HG03066 (cell line): ENCODE results near the gene TAS1R3.
A peak's percentile ranks its signal among the peaks of the same experiment; 100 is the strongest.

ENCODE experiments used
- ATAC-seq: cut with Tn5 transposase; IDR thresholded peaks from one replicate; pipeline ENCODE4 v1.9.1; 2021; ENCODE audit warnings: low read depth; ENCODE audit not compliant: unreplicated experiment

The TAS1R3 gene

DNA sequence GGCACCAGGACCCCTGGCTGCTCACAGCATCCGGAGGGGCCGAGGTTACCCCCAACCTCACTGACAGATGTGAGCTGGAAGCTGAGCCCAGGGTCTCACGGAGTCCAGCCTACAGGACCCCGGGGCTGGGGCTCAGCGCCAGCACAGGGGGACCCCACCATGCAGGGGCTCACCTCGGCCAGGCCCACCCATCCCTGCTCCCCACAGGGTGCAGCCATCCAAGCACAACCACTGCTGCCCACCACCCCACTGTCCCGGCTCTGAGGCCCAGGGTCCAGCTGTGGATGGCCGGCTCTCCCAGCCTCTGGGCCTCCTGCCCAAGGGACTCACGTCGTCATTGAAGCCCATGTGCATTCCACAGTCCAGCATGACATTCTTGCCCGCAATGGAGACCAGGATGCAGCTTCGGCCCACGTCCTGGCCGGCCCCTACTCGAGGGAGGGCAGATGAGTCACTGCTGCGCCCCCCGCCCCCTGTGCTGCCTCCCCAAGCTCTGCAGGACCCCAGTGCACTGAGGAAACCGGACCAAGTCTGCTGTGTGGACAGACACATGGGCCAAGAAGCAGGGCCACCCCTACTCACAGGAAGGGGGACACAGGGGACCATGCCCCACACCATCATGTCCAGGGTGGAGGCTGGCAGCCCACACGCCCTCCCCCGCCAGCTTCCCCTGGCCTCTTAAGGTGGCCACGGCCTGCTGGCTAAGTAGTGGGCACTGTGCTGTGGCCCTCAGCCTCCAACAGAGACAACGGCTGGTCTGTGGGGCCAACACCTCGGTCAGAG, 10.2 kb upstream of the TAS1R3 start:
- ATAC-seq: no peak

GRCh38 chr1:1321477-1321876, 9.6 kb upstream of the TAS1R3 start:
- ATAC-seq: no peak

- no peak for ATAC-seq
These were observed 8.7 kb upstream of the TAS1R3 start for GRCh38 chr1:1322418-1322817.

- no peak for ATAC-seq
These were observed 8.1 kb upstream of the TAS1R3 start for GRCh38 chr1:1322952-1323351.

DNA sequence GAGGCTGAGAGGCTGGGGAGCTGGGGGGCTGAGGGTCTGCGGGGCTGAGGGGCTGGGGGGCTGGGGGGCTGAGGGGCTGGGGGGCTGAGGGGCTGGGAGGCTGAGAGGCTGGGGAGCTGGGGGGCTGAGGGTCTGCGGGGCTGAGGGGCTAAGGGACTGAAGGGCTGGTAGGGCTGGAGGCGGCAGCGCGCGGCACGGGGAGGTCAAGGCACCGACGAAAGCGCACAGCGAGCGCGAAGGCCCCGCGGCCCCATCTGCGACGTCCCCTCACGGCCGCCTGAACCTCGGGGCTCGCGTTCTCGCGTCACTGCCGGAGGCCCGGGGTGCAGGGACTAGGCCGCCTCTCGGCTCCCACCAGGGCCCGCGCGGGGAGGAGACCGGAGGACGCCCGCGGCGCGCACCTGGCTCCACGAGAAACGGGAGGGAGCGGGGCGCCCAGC, 7.0 kb upstream of the TAS1R3 start:
- no peak for ATAC-seq

DNA sequence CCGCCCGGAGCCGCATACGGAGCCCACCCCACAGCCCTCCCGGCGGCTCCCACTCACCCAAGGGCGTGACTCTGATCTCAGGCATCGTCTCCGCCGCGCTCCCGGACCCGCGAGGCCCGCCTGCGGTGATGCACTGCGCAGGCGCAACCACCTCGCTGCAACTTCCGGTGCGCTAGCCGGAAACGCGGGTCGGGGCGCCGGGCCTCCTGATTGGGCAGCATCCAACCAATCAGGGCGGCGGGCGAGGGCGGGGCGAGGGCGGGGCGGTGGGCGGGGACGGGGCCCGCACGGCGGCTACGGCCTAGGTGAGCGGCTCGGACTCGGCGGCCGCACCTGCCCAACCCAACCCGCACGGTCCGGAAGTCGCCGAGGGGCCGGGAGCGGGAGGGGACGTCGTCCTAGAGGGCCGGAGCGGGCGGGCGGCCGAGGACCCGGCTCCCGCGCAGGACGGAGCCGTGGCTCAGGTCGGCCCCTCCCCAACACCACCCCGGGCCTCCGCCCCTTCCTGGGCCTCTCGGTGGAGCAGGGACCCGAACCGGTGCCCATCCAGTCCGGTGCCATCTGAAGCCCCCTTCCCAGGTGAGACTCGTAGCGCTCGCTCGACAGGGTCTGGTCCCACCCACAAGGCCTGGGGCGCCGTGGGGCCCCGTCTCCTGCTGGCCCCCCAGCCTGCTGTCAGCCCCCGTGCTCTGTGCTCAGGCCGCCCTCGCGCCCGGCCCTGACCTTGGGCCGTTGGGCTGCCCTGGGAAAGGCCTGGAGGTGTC, 6.4 kb upstream of the TAS1R3 start, which contains the start of the genes CPTP and INTS11:
CPTP (plus strand) TSS at position 279 of the 764 bp plus-strand sequence. CDS start 2,109 bp downstream, outside the sequence.
INTS11 (minus strand) TSS at position 137 of the 764 bp plus-strand sequence; CDS start at position 85, 52 bp downstream.
- ATAC-seq: peak; percentile 70

GRCh38 chr1:1325288-1326074, 5.6 kb upstream of the TAS1R3 start:
- ATAC-seq: no peak

DNA sequence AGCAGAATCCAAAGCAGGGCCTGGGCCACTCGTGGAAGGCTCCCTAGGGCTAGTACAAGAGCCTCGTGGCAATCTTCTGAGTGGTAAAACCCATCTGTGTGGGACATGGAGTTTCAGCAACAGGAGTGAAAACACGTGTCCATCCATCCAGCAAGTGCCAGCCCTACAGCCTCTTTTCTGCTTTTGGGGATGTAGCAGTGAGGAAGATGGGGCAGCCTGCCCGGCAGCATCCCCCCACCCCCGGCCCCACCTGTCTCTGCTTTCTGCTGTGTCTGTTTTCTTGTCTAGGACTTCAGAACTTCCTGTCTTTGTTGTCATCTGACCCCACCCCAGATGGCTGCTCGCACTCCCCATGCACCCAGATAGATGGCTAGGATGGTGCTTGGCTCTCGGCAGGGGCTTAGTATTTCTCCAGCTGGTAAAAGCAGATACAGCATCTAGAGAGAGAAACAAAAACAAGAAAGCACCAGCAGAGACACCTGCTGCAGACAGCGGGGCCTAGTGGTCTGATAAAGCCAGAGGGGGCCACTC, 4.9 kb upstream of the TAS1R3 start:
- ATAC-seq: no peak

- no peak for ATAC-seq
These were observed 3.8 kb upstream of the TAS1R3 start for GRCh38 chr1:1327291-1327690.

DNA sequence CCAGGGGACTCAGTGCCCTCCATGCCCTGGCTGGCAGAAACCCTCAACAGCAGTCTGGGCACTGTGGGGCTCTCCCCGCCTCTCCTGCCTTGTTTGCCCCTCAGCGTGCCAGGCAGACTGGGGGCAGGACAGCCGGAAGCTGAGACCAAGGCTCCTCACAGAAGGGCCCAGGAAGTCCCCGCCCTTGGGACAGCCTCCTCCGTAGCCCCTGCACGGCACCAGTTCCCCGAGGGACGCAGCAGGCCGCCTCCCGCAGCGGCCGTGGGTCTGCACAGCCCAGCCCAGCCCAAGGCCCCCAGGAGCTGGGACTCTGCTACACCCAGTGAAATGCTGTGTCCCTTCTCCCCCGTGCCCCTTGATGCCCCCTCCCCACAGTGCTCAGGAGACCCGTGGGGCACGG, 2.8 kb upstream of the TAS1R3 start:
- ATAC-seq: no peak

DNA sequence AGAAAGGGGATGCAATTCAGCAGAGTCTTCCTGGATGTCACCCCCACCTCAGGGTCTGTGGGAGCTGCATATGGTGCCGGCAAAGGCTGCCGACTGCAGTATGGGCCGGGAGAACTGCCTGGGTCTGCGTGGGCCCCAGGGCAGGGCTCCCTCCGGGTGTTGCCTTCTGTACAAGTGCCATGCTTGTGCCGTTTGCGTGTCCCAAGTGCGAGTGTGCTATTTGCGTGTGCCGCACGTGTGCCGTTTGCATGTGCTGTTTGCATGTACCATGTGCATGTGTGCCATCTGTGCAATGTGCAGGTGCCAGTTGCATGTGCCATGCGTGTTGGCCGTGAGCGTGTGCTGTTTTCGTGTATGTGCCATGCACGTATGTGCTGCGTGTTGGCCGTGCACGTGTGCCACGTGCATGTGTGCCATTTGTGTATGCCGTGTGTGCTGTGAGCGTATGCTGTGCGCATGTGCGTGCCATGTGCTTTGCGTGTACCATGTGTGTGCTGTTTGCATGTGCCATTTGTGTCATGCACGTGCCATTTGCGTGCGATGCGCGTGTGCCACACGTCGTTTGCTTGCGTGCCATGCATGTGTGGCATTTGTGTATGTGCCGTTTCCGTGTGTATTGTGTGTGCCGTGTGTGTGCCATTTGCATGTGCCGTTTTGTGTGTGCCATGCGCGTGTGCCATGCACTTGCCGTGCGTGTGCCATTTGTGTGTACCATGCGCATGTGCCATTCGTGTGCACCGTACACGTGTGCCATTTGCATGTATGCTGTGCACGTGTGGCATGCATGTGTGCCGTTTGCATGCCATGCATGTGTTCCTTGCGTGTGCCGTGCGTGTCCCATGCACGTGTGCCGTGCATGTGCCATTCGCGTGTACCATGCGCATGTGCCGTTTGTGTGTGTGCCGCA, 1.5 kb upstream of the TAS1R3 start:
- ATAC-seq: no peak

DNA sequence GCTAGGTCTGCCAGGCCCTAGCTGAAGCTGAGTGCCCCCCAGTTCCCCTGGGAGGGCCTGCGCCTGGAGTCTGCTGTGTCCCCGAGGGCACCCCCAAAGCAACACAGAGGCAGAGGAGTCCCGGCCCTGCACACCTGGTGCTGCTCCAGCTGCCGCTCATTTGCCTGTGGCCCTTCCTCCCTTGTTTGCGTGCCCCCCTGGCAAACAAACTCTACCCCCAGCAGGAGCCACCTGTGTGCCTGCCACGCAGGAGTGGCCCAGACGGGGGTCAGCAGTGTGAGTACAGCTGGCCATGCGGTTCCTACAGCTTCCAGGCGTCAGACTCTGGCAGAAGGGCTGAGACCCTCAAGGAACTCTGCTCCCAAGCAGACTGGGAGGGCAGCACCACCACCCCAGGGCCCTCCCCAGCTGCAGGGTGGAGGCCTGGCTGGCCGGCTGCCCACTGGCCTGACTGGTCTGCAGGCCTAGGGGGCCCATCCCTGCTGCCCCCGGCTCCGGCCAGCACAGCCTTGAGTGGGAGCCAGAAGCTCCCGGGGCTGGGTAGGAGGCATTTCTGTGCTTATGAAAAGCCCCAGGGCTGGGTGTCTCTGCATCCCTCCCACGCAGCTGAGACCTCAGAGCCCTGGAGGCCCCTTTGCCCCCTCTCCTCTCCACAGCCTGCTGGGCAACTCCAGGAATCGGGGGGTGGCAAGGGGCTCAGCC, 563 bp upstream of the TAS1R3 start:
- ATAC-seq: no peak

DNA sequence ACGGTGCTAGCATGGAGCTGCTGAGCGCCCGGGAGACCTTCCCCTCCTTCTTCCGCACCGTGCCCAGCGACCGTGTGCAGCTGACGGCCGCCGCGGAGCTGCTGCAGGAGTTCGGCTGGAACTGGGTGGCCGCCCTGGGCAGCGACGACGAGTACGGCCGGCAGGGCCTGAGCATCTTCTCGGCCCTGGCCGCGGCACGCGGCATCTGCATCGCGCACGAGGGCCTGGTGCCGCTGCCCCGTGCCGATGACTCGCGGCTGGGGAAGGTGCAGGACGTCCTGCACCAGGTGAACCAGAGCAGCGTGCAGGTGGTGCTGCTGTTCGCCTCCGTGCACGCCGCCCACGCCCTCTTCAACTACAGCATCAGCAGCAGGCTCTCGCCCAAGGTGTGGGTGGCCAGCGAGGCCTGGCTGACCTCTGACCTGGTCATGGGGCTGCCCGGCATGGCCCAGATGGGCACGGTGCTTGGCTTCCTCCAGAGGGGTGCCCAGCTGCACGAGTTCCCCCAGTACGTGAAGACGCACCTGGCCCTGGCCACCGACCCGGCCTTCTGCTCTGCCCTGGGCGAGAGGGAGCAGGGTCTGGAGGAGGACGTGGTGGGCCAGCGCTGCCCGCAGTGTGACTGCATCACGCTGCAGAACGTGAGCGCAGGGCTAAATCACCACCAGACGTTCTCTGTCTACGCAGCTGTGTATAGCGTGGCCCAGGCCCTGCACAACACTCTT, 1.1 kb downstream of the TAS1R3 start:
- ATAC-seq: no peak

DNA sequence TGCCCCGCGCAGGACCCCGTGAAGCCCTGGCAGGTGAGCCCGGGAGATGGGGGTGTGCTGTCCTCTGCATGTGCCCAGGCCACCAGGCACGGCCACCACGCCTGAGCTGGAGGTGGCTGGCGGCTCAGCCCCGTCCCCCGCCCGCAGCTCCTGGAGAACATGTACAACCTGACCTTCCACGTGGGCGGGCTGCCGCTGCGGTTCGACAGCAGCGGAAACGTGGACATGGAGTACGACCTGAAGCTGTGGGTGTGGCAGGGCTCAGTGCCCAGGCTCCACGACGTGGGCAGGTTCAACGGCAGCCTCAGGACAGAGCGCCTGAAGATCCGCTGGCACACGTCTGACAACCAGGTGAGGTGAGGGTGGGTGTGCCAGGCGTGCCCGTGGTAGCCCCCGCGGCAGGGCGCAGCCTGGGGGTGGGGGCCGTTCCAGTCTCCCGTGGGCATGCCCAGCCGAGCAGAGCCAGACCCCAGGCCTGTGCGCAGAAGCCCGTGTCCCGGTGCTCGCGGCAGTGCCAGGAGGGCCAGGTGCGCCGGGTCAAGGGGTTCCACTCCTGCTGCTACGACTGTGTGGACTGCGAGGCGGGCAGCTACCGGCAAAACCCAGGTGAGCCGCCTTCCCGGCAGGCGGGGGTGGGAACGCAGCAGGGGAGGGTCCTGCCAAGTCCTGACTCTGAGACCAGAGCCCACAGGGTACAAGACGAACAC, 1.8 kb downstream of the TAS1R3 start:
- no peak for ATAC-seq

- no peak for ATAC-seq
These were observed 2.6 kb downstream of the TAS1R3 start for GRCh38 chr1:1333551-1334241.

DNA sequence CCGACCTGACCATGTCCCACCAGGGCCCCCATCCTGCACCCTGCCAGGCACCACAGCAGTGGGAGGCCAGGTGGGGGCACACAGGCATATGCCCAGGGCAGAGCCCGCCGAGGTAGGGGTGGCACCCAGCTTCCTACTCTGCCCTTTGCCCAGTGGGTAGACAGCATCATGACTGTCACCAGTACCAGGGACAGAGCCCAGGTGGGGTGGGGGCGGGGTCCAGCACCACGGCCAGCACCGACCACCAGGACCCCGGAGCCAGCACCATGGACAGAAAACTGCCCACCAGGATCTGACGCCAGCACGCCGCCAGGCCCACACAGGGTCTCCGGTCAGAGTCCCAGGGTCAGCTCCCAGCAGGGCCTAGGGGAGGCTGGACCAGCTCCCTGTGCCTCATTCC, 3.8 kb downstream of the TAS1R3 start:
- ATAC-seq: no peak

GRCh38 chr1:1335283-1335682, 4.2 kb downstream of the TAS1R3 start:
- ATAC-seq: no peak
